ENCODE results near the gene DVL1. TPM values are rescaled to one million over a fixed set of nuclear protein-coding genes. Genes with fewer than 3 reads are reported as not detected.

The DVL1 gene
- total and polyA plus RNA-seq, 9 of the 15 experiments (the other 6 are each of a cell fraction or from before 2014, with no cell fraction given), result 0.62 to 135 (median 24.3) TPM

DNA sequence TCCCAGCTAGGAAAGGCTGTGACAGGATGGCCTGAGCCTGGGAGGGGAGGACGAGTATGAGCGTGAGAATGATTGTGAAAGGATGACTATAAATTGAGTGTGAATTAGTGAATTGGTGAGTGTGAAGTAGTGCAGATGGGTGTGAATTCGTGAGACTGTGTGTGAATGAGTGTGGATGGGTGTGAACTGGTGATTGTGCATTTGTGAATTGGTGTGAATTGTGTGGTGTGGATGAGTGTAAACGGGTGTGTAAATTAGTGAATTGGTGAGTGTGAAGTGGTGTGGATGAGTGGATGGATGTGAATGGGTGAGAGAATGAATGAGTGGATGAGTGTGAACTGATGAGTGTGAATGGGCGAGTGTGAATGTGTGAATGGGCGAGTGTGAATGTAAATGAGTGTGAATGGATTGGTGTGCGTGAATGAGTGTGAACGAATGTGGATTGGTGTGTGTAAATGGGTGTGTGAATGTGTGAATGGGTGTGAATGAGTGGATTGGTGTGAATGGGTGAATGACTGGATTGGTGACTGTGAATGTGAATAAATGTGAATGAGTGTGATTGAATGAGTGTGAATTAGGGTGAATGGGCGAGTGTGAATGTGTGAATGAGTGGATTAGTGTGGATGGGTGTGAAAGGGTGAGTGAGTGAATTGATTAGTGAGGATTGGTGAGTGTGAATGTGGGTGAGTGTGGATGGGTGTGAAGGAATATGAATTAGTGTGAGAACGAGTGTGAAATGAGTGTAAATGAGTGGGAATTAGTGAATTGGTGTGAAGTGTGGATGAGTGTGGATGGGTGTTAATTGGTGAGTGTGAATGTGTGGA lies 16.9 kb upstream of the DVL1 start:
- WGBS (ENCODE audit: insufficient coverage, low coverage, missing lambda C conversion rate), result 25% methylated on average over 10 of the region's 10 CpGs
- CTCF ChIA-PET (ENCODE audit: low intra/inter-chr PET ratio), result no interaction called here
- H3K36me3 ChIP-seq (ENCODE audit: control insufficient read depth, insufficient read depth, low read length), result no peaks in the 10 kb centered on the region; the same call in 2 of the 3 replicates
- no peak overlapping the region for H3K27ac ChIP-seq (ENCODE audit: extremely low read depth, low read depth, low read length)
- H3K79me2 ChIP-seq (ENCODE audit: control insufficient read depth, insufficient read depth, low read length), result no peaks in the 10 kb centered on the region
- H3K4me3 ChIP-seq, result no peak overlapping the region
- H4K20me1 ChIP-seq (replicated peaks; ENCODE audit: control insufficient read depth, insufficient read depth, low read length), result no peaks in the 10 kb centered on the region
- in situ Hi-C loops (cut with MboI) (loop anchor here (10.0 kb wide), 1 partner anchor 549 kb away; the partner anchor contains the start of genes CALML6 and TMEM52), intact Hi-C loops (cut with micrococcal nuclease) (no loop called here)
- H2AFZ ChIP-seq (ENCODE audit: low read depth, low read length), result no peak overlapping the region
- no TSS peak for BruUV-seq (replicated peaks)
- POLR2A ChIA-PET, result interaction anchor here (0.8 kb wide), 1 partner anchor 54 kb away, joined by 3 read pairs; no protein-coding TSS in a partner anchor
- no peak overlapping the region for H3K4me2 ChIP-seq (ENCODE audit: insufficient read depth, low read length)
- ATAC-seq (no peak), FAIRE-seq (no peak), DNase-seq (ENCODE audit: extremely low read depth in 1 of 4, low spot score in 3 of 4) (no peak)
- peaks cover 0 to 17% of the 10 kb centered on the region in 2 experiments; a peak in 2 of 5 replicates for H3K4me1 ChIP-seq (replicated peaks in 1 of 2; ENCODE audit: control insufficient read depth in 2 of 2, insufficient read depth in 2 of 2, low read length in 2 of 2)
- no peaks in the 10 kb centered on the region; a peak in 1 of 5 replicates for H3K27me3 ChIP-seq (ENCODE audit: control insufficient read depth in 2 of 2, insufficient read depth in 2 of 2, low read length in 2 of 2)
- H3K9me1 ChIP-seq (ENCODE audit: control insufficient read depth, insufficient read depth, low read length), result no peaks in the 10 kb centered on the region
- H3K9ac ChIP-seq (ENCODE audit: insufficient read depth in 1 of 2, low read depth in 2 of 2, low read length in 2 of 2), result no peak overlapping the region
- peaks cover 10% of the 10 kb centered on the region for H3K9me3 ChIP-seq (replicated peaks; ENCODE audit: control insufficient read depth, insufficient read depth, low read depth, low read length)
- TF ChIP-seq PHF20 (IDR thresholded peaks at IDR 0.05; ENCODE audit: partially characterized antibody), result peak; percentile 9
- peak; percentile 8 to 10; a peak in 1 of 4 replicates for TF ChIP-seq TRIM24 (IDR thresholded peaks at IDR 0.05)
- TF ChIP-seq SIX5 (IDR thresholded peaks at IDR 0.05; ENCODE audit: borderline replicate concordance in 1 of 2, insufficient read depth in 1 of 2, low read depth in 1 of 2, low read length in 2 of 2), result 0 out of 4 replicates have a peak, but pooled peaks of 1 of the 2 experiments have one; percentile 3
- TF ChIP-seq PHB2 (IDR thresholded peaks at IDR 0.05; ENCODE audit: low read depth), result 0 out of 2 replicates have a peak, but pooled peaks have one; percentile 43
- TF ChIP-seq LARP7 (IDR thresholded peaks at IDR 0.05), result 0 out of 2 replicates have a peak, but pooled peaks have one; percentile 76
- TF ChIP-seq, protein P1, sequence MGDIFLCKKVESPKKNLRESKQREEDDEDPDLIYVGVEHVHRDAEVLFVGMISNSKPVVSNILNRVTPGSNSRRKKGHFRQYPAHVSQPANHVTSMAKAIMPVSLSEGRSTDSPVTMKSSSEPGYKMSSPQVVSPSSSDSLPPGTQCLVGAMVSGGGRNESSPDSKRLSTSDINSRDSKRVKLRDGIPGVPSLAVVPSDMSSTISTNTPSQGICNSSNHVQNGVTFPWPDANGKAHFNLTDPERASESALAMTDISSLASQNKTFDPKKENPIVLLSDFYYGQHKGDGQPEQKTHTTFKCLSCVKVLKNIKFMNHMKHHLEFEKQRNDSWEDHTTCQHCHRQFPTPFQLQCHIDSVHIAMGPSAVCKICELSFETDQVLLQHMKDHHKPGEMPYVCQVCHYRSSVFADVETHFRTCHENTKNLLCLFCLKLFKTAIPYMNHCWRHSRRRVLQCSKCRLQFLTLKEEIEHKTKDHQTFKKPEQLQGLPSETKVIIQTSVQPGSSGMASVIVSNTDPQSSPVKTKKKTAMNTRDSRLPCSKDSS (IDR thresholded peaks at IDR 0.05; ENCODE audit: low read depth, partially characterized antibody), result no peak
- TF ChIP-seq, protein P2, sequence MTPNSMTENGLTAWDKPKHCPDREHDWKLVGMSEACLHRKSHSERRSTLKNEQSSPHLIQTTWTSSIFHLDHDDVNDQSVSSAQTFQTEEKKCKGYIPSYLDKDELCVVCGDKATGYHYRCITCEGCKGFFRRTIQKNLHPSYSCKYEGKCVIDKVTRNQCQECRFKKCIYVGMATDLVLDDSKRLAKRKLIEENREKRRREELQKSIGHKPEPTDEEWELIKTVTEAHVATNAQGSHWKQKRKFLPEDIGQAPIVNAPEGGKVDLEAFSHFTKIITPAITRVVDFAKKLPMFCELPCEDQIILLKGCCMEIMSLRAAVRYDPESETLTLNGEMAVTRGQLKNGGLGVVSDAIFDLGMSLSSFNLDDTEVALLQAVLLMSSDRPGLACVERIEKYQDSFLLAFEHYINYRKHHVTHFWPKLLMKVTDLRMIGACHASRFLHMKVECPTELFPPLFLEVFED (CRISPR knock-in tag; conservative IDR thresholded peaks at IDR 0.05), result peak; percentile 49; the same call in 1 of the 2 replicates
- peak; percentile 87 for TF ChIP-seq TSC22D4 (tag; IDR thresholded peaks at IDR 0.05)
- TF ChIP-seq ZNF507 (tag; conservative IDR thresholded peaks at IDR 0.05), result no peak
- 0 out of 2 replicates have a peak, but pooled peaks have one; percentile 62 for TF ChIP-seq NR3C1 (CRISPR knock-in tag; IDR thresholded peaks at IDR 0.05)
- peak; percentile 57 for TF ChIP-seq ARHGAP35 (IDR thresholded peaks at IDR 0.05; ENCODE audit: partially characterized antibody)
- peak; percentile 33; the same call in 1 of the 2 replicates for TF ChIP-seq SMARCA5 (IDR thresholded peaks at IDR 0.05)
- TF ChIP-seq, protein P3, sequence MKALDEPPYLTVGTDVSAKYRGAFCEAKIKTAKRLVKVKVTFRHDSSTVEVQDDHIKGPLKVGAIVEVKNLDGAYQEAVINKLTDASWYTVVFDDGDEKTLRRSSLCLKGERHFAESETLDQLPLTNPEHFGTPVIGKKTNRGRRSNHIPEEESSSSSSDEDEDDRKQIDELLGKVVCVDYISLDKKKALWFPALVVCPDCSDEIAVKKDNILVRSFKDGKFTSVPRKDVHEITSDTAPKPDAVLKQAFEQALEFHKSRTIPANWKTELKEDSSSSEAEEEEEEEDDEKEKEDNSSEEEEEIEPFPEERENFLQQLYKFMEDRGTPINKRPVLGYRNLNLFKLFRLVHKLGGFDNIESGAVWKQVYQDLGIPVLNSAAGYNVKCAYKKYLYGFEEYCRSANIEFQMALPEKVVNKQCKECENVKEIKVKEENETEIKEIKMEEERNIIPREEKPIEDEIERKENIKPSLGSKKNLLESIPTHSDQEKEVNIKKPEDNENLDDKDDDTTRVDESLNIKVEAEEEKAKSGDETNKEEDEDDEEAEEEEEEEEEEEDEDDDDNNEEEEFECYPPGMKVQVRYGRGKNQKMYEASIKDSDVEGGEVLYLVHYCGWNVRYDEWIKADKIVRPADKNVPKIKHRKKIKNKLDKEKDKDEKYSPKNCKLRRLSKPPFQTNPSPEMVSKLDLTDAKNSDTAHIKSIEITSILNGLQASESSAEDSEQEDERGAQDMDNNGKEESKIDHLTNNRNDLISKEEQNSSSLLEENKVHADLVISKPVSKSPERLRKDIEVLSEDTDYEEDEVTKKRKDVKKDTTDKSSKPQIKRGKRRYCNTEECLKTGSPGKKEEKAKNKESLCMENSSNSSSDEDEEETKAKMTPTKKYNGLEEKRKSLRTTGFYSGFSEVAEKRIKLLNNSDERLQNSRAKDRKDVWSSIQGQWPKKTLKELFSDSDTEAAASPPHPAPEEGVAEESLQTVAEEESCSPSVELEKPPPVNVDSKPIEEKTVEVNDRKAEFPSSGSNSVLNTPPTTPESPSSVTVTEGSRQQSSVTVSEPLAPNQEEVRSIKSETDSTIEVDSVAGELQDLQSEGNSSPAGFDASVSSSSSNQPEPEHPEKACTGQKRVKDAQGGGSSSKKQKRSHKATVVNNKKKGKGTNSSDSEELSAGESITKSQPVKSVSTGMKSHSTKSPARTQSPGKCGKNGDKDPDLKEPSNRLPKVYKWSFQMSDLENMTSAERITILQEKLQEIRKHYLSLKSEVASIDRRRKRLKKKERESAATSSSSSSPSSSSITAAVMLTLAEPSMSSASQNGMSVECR (CRISPR knock-in tag; IDR thresholded peaks at IDR 0.05), result 0 out of 2 replicates have a peak, but pooled peaks have one; percentile 1
